NCI-H345 treated with DMSO at 0.1 percent for 48 hours (cell line): Measurements from ENCODE around the gene MAP7.

ENCODE experiments used
- DNase-seq: peaks from one replicate; lab custom pipeline; 2025; ENCODE audit not compliant: unreplicated experiment; lab: John Stamatoyannopoulos, UW

Gene MAP7

DNA sequence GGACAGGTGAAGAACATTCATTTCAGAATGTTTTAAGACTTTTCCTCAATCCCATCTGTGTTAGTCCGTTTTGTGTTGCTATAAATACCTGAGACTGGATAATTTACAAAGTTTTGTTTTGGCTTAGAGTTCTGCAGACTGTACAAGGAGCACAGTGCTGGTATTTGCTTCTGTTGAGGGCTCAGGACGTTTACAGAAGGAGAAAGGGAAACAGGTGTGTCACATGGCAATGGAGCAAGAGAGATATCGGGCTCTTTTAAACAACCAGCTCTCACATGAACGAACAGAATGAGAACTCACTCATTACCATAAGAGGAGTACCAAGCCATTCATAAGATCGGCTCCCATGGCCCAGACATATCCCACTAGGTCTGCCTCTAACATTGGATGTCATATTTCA, 16.7 kb downstream of the MAP7 start:
- DNase-seq = no peak

GRCh38 chr6:136532030-136532429, 18.2 kb downstream of the MAP7 start:
- DNase-seq = no peak

DNA sequence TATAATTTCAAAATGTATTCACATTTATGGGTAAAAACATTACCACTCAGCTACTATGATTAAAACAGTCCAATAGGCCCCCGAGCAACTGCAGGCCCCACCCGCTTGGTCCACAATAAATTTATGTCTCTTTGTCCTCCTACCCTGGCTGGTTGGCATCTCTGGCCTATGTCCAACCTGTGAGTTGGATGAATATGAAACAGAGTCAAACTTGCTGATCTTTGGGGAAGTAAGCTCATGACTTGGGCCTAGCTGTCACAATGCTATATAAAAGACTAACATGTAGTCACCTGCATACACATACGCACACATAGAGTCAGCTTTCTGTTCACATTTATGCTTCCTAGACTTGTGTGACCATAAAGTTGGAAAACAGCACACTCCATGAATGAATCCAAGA, 20.5 kb downstream of the MAP7 start:
- DNase-seq = no peak

- no peak for DNase-seq
Observed at GRCh38 chr6:136528477-136528876, 21.7 kb downstream of the MAP7 start.

GRCh38 chr6:136527831-136528230, 22.4 kb downstream of the MAP7 start:
- no peak for DNase-seq

DNA sequence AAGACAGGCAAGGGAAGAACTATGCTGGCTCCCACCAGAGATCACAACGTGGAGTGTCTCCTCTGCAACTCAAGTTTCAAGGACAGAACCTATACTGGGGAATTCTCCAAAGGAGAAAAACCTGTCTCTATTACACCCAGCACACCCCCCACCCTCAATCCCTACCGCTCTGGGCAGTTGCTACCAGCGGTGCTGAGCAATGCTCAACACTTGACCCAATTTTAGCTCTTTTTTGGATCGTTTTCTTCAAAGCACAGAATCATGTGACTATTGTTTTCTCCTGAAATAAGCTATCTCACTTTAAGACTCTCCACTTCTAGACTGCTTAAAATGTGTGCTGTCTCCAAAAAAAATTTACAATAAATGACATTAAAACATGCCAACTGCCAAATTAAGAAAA, 23.3 kb downstream of the MAP7 start:
- DNase-seq = no peak

DNA sequence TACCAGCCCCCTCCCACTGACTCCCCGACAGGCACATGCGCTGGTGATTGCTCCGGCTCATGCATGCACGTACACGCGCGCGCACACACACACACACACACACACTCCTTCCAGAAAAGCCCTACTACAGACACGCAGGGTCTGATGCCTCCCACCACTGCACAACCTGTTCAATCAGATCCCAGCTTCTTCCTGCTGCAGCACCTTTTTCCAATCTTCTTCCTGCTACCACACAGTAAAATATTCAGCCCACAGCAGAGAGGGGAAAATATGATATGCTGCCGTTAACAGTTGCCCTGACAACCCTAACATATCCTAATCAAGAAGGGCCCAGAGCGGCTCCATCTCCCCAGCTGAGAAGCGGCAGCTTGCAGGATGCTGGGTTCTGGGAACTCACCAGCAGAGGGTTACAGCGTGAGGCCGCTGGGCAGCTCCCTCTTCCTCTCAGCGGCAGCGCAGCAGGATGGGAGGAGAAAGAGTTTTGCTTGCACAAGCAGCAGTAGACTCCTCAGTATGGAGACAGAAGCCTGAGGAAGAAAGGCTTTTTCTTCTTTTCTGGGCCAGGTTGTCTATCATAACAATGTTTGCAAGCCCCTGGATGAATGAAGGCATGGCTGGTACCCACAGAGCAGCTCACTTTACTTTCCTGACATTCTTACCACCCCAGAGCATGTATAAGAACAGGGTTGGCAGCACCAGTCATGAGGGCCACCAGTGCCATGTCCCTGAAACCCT, 23.9 kb downstream of the MAP7 start:
- peak; percentile 45 for DNase-seq

GRCh38 chr6:136525586-136526195, 24.5 kb downstream of the MAP7 start:
- DNase-seq = peak; percentile 36

GRCh38 chr6:136524936-136525413, 25.2 kb downstream of the MAP7 start:
- peak; percentile 49 for DNase-seq

GRCh38 chr6:136524339-136524935, 25.8 kb downstream of the MAP7 start:
- DNase-seq = peak; percentile 12

- DNase-seq = no peak
Observed at GRCh38 chr6:136523196-136523595, 27.0 kb downstream of the MAP7 start.

GRCh38 chr6:136522636-136523035, 27.6 kb downstream of the MAP7 start:
- no peak for DNase-seq

DNA sequence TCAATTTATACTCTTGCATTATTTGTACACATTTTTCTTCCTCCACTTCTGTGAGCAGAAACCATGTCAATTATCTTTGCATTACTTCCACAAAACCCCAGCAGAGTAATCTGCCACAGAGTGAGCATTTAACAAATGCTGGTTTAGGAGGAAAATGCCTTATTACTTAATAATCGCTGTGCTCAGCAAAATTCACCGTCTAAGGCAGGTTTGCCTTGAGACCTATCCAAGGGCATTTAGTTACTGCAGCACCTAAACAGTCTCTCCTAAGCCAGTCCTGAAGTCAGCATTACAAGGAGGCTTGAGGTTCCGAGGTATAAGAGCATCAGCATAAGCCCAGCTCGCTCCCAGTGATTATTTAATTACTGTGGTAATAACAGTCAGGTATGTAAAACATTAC, 28.3 kb downstream of the MAP7 start:
- DNase-seq = no peak

DNA sequence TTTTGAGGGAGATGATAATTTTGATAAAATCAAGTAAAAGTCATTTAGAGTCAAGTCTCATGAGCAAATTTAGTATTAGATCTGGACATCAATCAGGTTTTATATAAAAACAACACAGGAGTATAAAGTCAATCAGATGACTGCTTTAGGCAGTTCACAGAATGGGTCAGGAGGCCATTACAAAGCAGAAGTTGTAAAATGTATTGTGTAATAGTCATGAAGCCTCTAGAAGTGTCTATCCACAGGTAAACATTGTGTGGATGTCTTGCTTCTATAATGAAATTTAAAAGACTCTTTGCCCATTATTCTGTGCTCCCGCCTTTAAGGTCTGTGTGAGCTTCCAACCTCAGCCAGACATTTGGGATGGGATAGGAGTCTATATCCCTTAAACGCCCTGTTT, 28.8 kb downstream of the MAP7 start:
- no peak for DNase-seq

DNA sequence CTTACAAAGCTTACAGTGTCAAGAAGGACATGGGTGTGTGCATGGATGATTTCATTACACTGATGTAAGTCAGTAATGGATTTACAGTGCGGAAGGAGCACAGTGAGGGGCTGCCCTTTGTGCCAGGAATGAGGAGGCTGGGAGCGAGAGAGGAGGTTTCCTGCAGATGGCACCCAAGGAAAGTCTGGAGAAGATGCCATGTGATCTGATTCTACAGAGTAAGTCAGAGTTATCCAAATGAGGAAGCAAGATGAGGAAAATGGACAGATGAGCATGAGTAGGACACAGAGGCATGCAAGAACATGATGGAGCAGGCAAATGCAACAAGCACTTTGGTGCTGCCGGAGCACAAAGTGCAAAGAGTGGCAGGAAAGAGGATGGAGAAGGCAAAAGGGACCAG, 29.7 kb downstream of the MAP7 start:
- DNase-seq = no peak

DNA sequence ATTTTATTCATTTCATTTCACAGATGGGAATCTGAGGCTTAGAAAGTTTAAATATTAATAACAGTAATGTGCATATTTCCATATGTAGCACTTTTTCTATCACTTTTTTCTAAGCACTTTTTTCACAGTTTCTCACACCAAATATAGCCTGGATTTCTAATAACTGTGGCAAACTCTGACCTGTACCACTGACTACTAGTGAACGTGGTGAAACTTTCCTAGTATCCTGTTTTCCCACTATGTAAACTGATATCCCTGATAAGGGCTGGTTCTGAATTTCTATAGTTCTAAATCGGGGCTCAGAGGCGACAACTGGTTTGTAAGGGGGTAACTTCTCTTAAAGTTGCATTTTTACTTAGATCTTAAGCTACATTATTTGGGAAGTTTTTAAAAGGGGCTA, 32.6 kb downstream of the MAP7 start:
- no peak for DNase-seq

GRCh38 chr6:136517002-136517401, 33.2 kb downstream of the MAP7 start:
- DNase-seq = no peak

- no peak for DNase-seq
Observed at GRCh38 chr6:136514591-136514990, 35.6 kb downstream of the MAP7 start.

DNA sequence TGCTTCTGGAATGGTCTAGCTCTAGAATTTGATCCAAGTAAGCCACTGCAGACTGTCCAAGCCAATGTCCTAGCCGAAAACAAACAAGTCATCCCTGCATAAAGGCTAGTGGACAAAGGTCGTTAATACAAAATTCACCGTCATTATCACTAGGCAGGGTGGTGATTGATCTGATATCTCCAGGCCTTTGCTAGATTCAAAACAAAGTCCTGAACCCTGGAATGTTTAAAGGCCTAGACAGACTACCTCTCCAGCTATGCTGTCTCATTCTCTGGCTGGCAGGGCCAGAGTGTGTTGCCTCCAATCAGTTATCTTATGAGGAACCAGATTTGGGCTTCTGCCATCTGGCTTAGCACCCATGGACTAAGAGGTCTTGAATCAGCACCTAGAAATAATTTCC, 38.3 kb downstream of the MAP7 start:
- DNase-seq = no peak

GRCh38 chr6:136511397-136511796, 38.8 kb downstream of the MAP7 start:
- no peak for DNase-seq

GRCh38 chr6:136510782-136511181, 39.4 kb downstream of the MAP7 start:
- no peak for DNase-seq

GRCh38 chr6:136510299-136510698, 39.9 kb downstream of the MAP7 start:
- no peak for DNase-seq
